GM18909 (cell line): Measurements from ENCODE around the gene ATP8B1.
"Not testable (repeated sequence)": the region's sequence is repeated elsewhere in the genome, so short reads cannot be mapped to it uniquely, and the experiment has no call there.

ENCODE experiments used
- ATAC-seq: cut with Tn5 transposase; IDR thresholded peaks from one replicate; pipeline ENCODE4 v1.9.1; 2021; ENCODE audit warnings: mild to moderate bottlenecking; ENCODE audit not compliant: unreplicated experiment, poor library complexity

ATP8B1 gene

DNA sequence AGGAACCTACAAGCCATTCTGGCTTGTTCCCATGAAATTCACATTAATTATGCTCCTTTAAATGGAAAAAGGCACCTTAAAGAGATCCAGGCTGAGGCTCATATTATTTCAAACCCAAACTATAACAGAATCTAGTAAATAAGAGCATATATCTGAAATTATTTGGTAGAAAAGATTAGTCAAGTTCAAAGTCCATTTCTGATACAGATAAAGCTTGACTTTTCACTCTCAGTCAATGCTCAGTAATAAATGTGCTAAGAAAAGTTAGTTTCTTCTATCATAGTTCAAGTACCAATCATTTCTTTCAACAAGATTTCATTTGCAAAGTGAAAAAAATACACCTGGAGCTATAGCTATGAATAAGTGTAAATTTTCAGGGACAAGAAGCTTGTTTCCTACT lies 119.6 kb downstream of the ATP8B1 start:
- ATAC-seq, result no peak

GRCh38 chr18:57677262-57678211 lies 125.6 kb downstream of the ATP8B1 start:
- no peak for ATAC-seq

- ATAC-seq, result no peak
Measured at GRCh38 chr18:57674891-57675290, 128.2 kb downstream of the ATP8B1 start.

DNA sequence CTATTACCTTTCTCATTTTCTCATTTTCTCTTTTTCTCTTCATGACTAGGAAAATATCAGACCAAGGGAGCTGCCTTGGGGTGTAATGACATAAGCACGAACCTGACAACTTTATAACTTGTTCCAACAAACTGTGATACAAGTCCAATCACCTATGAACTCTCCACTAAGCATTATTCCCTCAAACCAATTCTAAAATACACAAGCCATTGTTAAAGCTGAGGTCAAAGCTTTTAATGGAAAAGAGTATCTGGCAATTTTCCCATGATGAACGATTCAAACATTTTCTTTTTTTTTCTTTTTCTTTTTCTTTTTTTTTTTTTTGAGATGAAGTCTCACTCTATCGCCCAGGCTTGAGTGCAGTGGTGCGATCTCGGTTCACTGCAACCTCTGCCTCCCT lies 133.1 kb downstream of the ATP8B1 start:
- ATAC-seq, result no peak

DNA sequence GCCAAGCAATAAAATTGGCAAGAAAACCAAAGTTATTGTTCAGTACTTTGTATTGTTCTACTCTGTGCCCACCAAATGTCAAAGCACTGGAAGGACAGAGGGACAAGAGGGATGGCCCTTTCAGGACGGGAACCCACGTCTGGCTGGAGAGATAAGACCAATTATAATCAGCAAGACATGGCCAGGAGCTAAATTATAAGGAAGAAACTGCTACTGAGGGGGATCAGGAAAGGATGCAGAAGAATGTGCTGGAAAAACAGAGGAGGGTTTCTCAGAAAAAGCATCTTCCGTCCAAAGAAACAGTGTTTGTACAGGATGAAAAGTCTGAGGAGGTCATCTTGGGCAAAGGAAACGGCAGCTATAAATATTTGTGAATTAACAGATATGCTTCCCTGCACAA lies 135.1 kb downstream of the ATP8B1 start:
- ATAC-seq, result no peak

DNA sequence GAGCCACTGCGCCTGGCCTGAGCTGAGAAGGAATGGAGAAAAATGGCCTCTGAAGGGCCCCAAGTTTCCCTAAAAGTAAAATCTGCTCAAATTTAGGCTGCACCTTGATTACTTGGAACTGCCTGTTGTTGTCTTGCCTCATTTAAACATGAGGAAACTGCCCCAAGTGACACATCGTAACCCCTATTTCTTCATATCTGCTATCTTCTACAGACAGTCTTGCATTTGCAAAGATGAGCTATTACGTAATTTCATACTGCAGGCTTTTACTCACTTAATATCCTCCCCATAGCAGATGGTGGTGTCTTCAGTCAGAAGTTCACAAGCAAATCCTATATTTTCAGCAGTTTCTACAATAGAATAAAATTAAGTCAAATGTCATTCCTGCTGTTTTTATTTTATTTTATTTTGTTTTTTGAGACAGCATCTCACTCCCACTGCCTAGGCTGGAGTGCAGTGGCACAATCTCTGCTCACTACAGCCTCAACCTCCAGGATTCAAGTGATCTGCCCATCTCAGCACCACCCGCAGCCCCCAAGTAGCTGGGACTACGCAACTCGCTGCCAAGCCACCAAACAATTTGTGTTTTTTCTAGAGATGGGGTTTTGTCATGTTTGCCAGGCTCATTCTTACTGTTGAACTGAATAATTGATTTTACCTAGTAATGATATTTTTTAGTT lies 136.2 kb downstream of the ATP8B1 start:
- ATAC-seq, result no peak

- no peak for ATAC-seq
Measured at GRCh38 chr18:57664568-57665165, 138.4 kb downstream of the ATP8B1 start.

DNA sequence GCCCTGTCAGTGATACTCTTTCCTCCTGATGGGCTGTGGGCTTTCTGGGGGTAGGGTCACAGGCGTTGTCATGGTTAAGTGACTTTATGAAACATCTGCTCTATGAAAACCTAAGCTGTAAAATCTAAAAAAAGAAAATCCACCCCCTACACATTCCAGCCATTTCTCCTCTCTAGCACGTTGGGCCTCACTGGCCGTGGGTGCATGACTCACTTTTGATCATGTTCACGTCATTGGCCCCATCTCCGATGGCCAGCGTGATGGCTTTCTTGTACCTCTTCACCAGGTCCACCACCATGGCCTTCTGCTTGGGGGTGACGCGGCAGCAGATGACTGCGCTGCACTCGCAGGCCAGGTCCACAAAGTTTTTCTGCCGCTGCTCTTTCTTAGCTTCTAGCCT lies 142.2 kb downstream of the ATP8B1 start:
- ATAC-seq, result no peak

DNA sequence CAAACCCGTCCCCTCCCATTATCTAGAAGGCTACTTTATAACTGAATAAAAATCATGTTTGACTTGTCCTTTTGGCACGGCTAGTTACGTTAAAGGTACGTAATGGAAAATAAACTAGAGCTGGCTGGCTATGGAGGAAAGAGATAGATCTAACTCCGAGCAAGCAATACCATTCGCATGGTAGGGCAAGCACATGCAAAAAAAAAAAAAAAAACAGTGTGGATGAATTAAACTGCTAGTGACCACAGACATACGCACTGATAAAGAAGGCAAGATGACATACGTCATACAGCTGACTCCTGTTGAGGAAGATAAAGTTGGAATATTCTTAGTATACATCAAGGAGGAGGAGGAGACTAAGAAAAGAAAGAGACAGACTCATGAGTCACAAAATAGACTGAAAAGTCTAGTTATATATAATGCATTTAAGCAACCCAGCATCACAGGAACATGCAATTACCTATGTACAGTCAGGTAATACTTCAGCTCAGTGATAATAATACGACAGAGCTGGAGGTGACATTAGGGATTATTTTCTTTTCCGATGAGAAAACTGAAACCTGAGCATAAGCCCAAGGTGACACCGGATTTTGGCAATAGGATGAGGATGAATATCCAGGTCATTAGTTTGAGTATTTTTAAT lies 143.5 kb downstream of the ATP8B1 start:
- no peak for ATAC-seq

- no peak for ATAC-seq
Measured at GRCh38 chr18:57657542-57657941, 145.6 kb downstream of the ATP8B1 start.

DNA sequence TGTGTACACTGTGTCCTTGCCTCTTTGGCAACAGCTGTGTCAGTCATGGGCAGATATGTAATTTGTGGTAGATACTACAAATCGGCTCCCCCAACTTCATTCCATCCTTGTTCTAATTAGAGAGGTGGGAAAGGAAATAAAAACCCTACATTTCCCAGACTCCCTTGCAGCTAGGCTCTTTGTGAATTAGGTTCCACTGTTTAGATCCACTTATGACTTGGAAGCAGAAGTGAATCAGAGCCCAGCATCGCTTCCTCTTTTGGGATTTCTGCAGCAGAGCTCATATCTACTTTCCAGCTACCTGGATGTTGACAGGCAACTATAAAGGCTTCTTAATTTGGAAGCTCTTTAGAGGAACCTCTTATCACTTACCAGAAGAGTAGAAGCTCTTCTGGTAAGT lies 147.4 kb downstream of the ATP8B1 start:
- ATAC-seq, result no peak

- ATAC-seq, result no peak
Measured at GRCh38 chr18:57651914-57652313, 151.2 kb downstream of the ATP8B1 start.

DNA sequence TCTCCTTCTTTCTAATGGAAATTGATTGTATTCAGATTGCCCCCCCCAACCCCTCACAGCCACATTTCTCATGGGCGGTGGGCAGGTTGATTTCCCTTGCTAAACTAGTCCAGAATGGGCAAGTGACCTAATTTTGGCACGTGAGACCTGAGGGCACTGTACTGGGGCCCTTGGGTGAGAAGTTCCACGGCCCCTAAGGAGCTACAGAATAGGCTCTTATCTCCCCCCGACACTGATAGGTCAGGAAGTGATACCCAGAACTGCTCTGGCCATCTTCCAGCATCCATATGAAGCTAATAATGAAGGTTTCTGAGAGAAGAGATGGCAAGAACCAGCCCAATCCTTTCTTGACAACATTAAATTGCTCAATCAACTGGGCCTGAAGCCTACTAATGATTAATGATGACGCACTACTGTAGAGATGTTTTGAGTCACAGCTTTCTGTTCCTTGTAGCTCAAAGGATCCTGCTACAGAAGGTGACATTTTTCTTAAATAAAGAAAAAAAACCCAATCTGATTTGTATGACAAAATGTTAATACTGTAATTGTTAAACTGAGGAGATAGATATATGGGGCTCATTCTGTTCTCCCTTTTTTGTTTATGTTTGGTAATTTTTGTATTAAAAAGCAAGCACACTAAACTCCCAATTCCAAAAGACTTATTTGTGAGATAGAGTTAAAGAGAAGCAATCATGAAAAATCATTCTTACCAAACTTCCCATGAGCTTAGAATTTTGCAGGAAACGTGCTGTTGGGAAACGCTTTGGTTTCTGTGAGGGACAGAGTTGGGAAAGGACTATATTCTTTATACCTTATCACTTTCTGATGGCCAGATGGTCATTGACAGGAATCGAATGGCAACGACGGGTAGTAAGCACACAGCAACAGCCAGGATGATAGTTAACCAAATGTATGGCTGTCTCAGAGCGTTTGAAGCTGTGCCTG lies 153.3 kb downstream of the ATP8B1 start:
- ATAC-seq, result peak; percentile 97

- ATAC-seq, result no peak
Measured at GRCh38 chr18:57648414-57648813, 154.7 kb downstream of the ATP8B1 start.

GRCh38 chr18:57644540-57644939 lies 158.6 kb downstream of the ATP8B1 start:
- no peak for ATAC-seq

DNA sequence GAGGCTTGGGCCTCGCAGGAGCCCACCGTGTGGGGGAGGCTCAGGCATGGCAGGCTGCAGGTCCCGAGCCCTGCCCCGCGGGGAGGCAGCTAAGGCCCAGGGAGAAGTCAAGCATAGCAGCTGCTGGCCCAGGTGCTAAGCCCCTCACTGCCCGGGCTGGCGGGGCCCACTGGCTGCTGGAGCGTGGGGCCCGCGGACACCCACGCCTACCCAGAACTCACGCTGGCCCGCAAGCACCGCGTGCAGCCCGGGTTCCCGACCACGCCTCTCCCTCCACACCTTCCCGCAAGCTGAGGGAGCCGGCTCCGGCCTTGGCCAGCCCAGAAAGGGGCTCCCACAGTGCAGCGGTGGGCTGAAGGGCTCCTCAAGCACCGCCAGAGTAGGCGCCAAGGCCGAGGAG lies 159.4 kb downstream of the ATP8B1 start:
- not testable (repeated sequence) for ATAC-seq

GRCh38 chr18:57642462-57642861 lies 160.7 kb downstream of the ATP8B1 start:
- ATAC-seq, result not testable (repeated sequence)

GRCh38 chr18:57640749-57641148 lies 162.4 kb downstream of the ATP8B1 start:
- ATAC-seq, result no peak

- ATAC-seq, result no peak
Measured at GRCh38 chr18:57640236-57640635, 162.9 kb downstream of the ATP8B1 start.
